IPS DF 4.7 (cell line): ENCODE results near the gene SYCE3.

Source experiments
- DNase-seq: peaks from one replicate; pipeline ENCODE4 v3.0.0-alpha.2; 2013; ENCODE audit warnings: low spot score; ENCODE audit errors: extremely low read depth

Gene SYCE3

GRCh38 chr22:50576806-50577696, 14.3 kb upstream of the SYCE3 start:
- no peak for DNase-seq

DNA sequence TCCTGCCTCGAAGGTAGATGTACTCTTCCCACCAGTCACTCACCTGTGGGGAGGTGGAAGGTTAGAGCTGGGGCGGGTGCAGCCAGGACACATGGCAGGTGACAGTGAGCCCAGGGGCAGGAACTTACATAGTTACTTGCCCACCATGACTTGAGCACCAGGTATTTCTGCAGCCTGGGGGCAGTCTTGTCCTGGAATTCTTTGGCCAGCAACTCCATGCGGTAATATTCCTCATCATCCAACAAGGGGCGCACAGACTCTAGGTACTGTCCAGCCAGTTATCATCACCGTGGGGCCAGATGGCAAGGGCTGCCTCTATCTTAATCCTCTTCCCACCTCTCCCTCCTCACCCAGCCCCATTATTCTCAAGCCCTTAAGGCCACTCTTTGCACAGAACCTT, 13.4 kb upstream of the SYCE3 start:
- no peak for DNase-seq

GRCh38 chr22:50575426-50575941, 12.8 kb upstream of the SYCE3 start:
- no peak for DNase-seq

DNA sequence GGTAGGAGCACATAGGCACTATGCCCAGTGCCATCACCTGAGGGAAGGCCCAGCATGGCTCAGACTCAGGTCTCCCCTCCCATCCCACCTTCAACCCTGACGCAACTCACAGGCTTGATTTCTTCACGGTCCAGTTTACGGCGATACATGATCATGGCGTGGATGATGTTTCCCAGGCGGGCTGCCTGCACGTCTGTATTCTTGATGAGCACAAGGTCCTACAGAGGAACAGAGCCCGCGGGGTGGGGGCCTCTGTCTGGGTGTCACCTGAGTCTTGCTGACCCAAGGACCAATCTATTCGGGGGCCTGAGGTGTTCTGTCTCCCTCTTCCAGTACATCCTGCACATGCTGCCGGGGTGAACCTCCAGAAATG, 11.7 kb upstream of the SYCE3 start:
- no peak for DNase-seq

DNA sequence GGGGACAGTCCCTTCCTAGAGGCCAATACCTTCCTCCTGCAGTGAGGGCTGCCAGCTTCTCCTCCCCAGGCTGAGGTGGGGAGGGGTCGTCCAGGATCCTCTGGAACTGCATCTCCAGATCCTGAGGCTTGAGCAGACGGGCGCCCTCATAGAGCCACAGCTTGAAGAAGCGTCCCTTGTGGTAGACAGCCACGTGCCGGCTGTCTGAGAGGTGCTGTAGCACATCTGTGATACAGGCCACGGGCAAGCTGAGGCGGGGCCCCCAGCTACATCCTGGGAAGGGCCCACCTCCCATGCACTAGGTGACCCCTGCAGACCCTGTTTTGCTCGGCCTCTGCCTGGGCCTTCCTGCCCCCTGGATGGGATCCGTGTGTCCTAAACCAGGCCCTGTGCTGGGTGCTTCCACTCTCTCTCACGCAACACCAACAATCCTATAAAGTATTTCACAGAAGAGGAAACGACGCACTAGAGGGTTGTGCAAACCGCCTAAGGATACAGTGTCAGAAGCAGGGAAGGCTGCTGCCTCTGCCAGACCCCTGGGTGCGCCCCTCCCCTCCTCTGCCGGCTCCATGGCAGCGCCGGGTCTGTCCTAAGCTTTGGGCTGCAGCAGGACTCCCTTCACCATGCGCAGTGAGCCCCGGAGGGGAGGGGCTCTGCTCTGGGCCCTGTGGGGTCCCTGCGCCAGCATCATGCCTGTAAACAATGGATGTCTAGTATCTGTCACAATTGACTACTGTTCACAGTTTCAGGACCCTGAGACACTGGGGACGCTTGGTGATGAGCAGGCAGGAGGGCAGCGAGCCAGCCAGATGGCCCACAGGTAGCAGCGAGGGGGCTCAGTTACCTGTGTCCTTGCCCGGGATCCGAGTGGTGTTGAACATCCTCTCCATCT, 11.0 kb upstream of the SYCE3 start:
- DNase-seq, result no peak

DNA sequence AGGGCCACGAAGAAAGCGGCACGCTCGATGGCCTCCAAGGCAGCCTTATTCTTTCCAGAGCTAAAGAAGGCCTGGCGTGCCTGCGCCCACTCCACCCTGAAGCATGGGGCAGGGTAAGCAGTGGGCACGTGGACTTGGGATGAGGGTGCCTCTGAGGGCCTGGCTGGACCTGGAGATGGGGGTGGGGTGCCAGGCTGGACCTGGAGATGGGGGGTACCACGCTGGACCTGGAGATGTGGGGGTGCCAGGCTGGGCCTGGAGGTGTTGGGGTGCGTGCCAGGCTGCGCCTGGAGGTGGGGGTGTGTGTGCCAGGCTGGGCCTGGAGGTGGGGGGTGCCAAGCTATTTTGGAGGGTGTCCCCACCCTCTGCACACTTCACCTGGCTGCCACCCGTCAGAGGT, 10.2 kb upstream of the SYCE3 start:
- DNase-seq, result no peak

- DNase-seq, result no peak
Observed at GRCh38 chr22:50571264-50572175, 8.8 kb upstream of the SYCE3 start.

GRCh38 chr22:50570861-50571260, 8.1 kb upstream of the SYCE3 start:
- DNase-seq, result no peak

- DNase-seq, result no peak
Observed at GRCh38 chr22:50569896-50570535, 7.3 kb upstream of the SYCE3 start.

- no peak for DNase-seq
Observed at GRCh38 chr22:50569041-50569459, 6.3 kb upstream of the SYCE3 start.

GRCh38 chr22:50568626-50569025, 5.9 kb upstream of the SYCE3 start:
- DNase-seq, result no peak

GRCh38 chr22:50567721-50568252, 5.1 kb upstream of the SYCE3 start:
- DNase-seq, result no peak

DNA sequence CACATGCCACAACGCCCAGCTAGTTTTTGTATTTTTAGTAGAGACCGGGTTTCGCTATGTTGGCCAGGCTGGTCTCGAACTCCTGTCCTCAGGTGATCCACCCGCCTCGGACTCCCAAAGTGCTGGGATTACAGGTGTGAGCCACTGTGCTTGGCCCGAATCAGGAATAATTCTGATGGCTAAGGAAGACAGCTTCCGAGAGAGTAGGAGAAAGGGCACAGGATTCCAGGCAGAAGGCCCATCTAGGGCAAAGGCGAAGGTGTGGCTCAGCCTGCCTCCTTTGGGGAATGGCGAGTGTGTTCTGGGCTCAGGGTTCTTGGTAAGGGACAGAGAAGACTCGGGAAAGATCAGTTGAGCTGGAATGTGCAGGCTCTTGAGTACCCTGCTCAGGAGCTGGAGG, 1.6 kb upstream of the SYCE3 start:
- no peak for DNase-seq

DNA sequence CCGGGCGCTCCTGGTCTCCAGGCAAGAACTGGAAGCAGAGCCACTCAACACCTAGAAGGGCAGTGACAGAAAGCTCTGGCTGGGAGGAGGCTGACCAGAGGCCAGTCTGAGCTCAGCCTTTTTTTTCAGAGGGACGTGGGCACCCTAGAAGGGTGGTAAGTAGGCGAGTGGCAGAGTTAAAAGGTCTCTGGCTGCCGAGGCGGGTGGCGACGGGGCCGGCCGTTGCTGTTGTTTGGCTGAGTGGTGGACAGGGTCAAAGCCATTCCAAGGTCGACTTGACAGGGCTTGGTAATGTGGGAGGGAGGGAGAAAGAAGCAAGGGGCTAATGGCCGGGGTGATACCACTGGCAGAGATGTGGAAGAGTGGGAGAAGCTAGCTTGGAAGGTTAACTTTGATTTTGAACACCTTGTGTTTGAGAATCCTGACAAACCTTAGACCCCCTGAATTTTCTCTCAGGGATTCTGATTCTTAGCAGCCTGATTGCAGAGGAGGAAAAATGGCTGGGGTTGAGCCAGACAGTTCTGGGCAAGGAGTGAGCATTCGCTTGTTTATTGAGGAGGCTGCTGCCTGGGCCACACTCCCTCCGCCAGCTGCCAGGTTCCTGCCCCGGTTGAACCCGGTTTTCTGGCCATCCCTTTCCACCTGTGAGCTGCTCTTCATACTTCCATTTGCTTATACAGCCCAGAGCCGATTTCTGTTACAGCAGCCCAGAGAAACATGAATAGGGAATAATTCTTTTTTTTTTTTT, 868 bp upstream of the SYCE3 start:
- no peak for DNase-seq

- DNase-seq, result no peak
Observed at GRCh38 chr22:50561401-50562358, 1.0 kb downstream of the SYCE3 start.

GRCh38 chr22:50560034-50560433, 2.7 kb downstream of the SYCE3 start:
- DNase-seq, result no peak

DNA sequence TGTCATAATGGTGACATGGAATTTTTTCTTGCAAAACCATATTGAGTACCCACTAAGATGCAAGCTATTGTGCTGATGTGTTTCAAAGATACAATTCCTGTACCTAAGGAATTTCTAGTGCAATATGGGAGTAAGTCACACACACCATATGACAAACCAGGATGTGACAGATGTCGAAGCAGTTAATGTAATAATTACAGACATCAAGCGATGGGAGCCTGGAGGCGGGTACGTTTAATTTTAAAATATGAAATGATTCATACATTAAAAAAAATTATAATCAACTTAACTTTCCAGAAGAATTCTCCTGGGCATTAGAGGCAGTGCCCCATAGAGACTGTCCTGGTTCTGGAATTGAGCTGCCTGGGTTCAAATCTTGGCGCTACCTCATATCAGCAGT, 6.0 kb downstream of the SYCE3 start:
- DNase-seq, result no peak

GRCh38 chr22:50553310-50553709, 9.4 kb downstream of the SYCE3 start:
- DNase-seq, result no peak
